Right atrium auricular region (tissue), 2 donors: Measurements from ENCODE around the gene C14orf119. TPM values are rescaled to one million over a fixed set of nuclear protein-coding genes. Genes with fewer than 3 reads are reported as not detected.
A peak's percentile ranks its signal among the peaks of the same experiment; 100 is the strongest.

ENCODE experiments used
- DNase-seq: peaks from one replicate; pipeline ENCODE4 v3.0.0-alpha.2; 2019; ENCODE audit warnings: low spot score
- H3K27ac ChIP-seq, 2 donors: fragments of 200-600 bp; sonication (generic); 1 replicate in 1 of 2; 2 replicates in 1 of 2; pipeline ENCODE4 v1.5.1; 2016 to 2019
- H3K27me3 ChIP-seq, 2 donors: fragments of 200-600 bp; sonication (generic); one replicate each; pipeline versions ENCODE4 v1.5.1 to v1.6.0; 2017 to 2019
- H3K36me3 ChIP-seq: fragments of 200-600 bp; sonication (generic); one replicate; pipeline ENCODE4 v1.5.1; 2016
- H3K4me1 ChIP-seq, 2 donors: fragments of 200-600 bp; sonication (generic); one replicate each; pipeline versions ENCODE4 v1.5.1 to v1.6.0; 2017 to 2019
- H3K4me3 ChIP-seq, 2 donors: fragments of 200-600 bp; sonication (generic); 1 replicate in 1 of 2; 2 replicates in 1 of 2; pipeline ENCODE4 v1.5.1; 2017 to 2019; ENCODE audit warnings: mild to moderate bottlenecking in 1 of 2, moderate library complexity in 1 of 2
- H3K9me3 ChIP-seq, 2 donors: fragments of 200-600 bp; sonication (generic); one replicate each; pipeline ENCODE4 v1.5.1; 2019
- CTCF ChIP-seq, 2 donors: fragments of 200-600 bp; sonication (generic); IDR thresholded peaks; one replicate each; pipeline ENCODE4 v1.5.1; 2019; ENCODE audit warnings: antibody characterized with exemption in 2 of 2
- total RNA-seq, 2 donors: library from RNA; depleted of rRNA; stranded (reverse); fragments of >200 nt; gene quantifications; one replicate each; pipeline ENCODE4 v1.1.0, GENCODE V29; 2016

The C14orf119 gene
- total RNA-seq, 2 donors from 2014 or later: 13.5 to 23.7 TPM

- Histone ChIP-seq H3K27ac (peak overlapping the region; percentile 48 to 68), H3K9me3 (no peaks in the 10 kb centered on the region), H3K4me1 (peaks cover 0 to 39% of the 10 kb centered on the region in 2 donors), H3K36me3 (peaks cover 18% of the 10 kb centered on the region), H3K27me3 (no peaks in the 10 kb centered on the region), H3K4me3 (no peak overlapping the region)
- no peak for DNase-seq
- TF ChIP-seq CTCF (IDR thresholded peaks at IDR 0.05): no peak
These were observed 42.7 kb downstream of the C14orf119 start for GRCh38 chr14:23137813-23138535.

GRCh38 chr14:23139874-23140273 is 44.6 kb downstream of the C14orf119 start:
- Histone ChIP-seq H3K4me3 (no peak overlapping the region), H3K4me1 (peaks cover 0 to 44% of the 10 kb centered on the region in 2 donors), H3K27me3 (no peaks in the 10 kb centered on the region), H3K9me3 (no peaks in the 10 kb centered on the region), H3K36me3 (peaks cover 18% of the 10 kb centered on the region), H3K27ac (no peak overlapping the region)
- TF ChIP-seq CTCF (IDR thresholded peaks at IDR 0.05): no peak
- no peak for DNase-seq

- no peaks in the 10 kb centered on the region for H3K27me3 ChIP-seq
- H3K36me3 ChIP-seq: peaks cover 18% of the 10 kb centered on the region
- H3K9me3 ChIP-seq: no peaks in the 10 kb centered on the region
- DNase-seq: no peak
- no peak overlapping the region for H3K4me3 ChIP-seq
- TF ChIP-seq CTCF (IDR thresholded peaks at IDR 0.05): no peak
- peaks cover 0 to 44% of the 10 kb centered on the region in 2 donors for H3K4me1 ChIP-seq
- H3K27ac ChIP-seq: no peak overlapping the region
These were observed 45.1 kb downstream of the C14orf119 start for GRCh38 chr14:23140371-23140770.

- H3K4me3 ChIP-seq: no peak overlapping the region
- H3K27ac ChIP-seq: peak overlapping the region; percentile 61 to 87
- H3K27me3 ChIP-seq: no peaks in the 10 kb centered on the region
- peaks cover 0 to 46% of the 10 kb centered on the region in 2 donors for H3K4me1 ChIP-seq
- H3K9me3 ChIP-seq: no peaks in the 10 kb centered on the region
- TF ChIP-seq CTCF (IDR thresholded peaks at IDR 0.05): no peak
- DNase-seq: peak; percentile 78
- peaks cover 18% of the 10 kb centered on the region for H3K36me3 ChIP-seq
These were observed 46.6 kb downstream of the C14orf119 start for GRCh38 chr14:23141706-23142444.

- H3K27ac ChIP-seq: peak overlapping the region; percentile 61 to 87
- peaks cover 0 to 41% of the 10 kb centered on the region in 2 donors for H3K4me1 ChIP-seq
- DNase-seq: no peak
- H3K27me3 ChIP-seq: no peaks in the 10 kb centered on the region
- TF ChIP-seq CTCF (IDR thresholded peaks at IDR 0.05): no peak
- no peak overlapping the region for H3K4me3 ChIP-seq
- H3K36me3 ChIP-seq: peaks cover 18% of the 10 kb centered on the region
- H3K9me3 ChIP-seq: no peaks in the 10 kb centered on the region
These were observed 47.5 kb downstream of the C14orf119 start for GRCh38 chr14:23142826-23143225.
